Fibroblast of pulmonary artery (primary cell): ENCODE results near the gene C3orf22.

Source experiments
- DNase-seq: peaks from one replicate; pipeline ENCODE4 v3.0.0-alpha.2; 2010; ENCODE audit warnings: low read depth
- H3K4me3 ChIP-seq: replicated peaks from 2 replicates; pipeline ENCODE4 v1.5.1; 2011; ENCODE audit warnings: low read depth, mild to moderate bottlenecking, control low read depth, low read length, moderate library complexity
- CTCF ChIP-seq: IDR thresholded peaks from 2 replicates; pipeline ENCODE4 v1.5.1; 2011; ENCODE audit warnings: mild to moderate bottlenecking, control low read depth, low read length, inconsistent platforms; ENCODE audit errors: missing control alignments

Gene C3orf22

GRCh38 chr3:126521122-126521891 lies 37.4 kb downstream of the C3orf22 start:
- H3K4me3 ChIP-seq: no peak overlapping the region
- no peak for TF ChIP-seq CTCF
- DNase-seq: no peak

DNA sequence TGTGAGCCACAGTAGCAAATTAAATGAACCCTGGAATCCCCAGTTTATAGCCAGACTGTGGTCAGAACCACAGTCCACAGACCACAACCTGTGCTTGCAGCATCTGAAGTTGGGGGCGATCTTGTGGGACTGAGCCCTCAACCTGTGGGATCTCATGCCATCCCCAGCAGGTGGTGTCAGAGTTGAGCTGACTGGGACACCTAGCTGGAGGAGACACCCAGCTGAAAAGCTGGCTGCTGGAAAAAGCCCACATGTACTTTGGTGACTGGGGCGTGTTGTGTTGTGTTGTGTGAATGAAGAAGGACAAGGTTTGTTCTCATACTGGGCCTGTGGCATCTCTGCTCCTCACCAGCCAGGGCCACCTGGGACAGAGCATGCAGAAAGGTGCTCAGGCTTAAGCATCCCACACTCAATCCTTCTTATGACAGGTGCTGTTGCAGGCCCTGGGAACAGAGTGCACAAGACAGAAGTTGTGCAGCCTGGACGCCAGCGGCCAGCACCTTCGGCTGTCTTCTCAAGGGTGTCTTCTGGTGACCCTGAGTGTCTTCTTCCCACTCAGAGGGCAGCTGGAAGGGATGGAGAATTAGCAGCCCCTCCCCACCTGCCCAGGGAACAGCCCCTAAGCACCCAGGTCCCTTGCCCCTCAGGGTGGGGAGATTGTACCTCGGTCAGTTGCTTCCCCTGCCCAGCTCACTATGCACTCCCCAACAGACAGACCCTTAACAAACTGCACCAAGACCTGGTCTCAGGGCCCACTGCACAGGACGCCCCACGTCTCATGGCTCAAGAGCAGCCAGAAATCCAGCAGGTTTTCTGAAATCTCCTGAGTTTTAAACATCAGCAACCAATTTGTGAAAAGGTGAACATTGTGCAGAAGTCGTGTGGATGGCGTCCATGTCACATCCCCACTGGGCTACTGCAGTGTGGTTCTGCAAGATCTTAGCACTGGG lies 39.0 kb downstream of the C3orf22 start:
- no peak overlapping the region for H3K4me3 ChIP-seq
- no peak for TF ChIP-seq CTCF
- DNase-seq: no peak

GRCh38 chr3:126518779-126519177 lies 40.0 kb downstream of the C3orf22 start:
- TF ChIP-seq CTCF: no peak
- no peak overlapping the region for H3K4me3 ChIP-seq
- no peak for DNase-seq

DNA sequence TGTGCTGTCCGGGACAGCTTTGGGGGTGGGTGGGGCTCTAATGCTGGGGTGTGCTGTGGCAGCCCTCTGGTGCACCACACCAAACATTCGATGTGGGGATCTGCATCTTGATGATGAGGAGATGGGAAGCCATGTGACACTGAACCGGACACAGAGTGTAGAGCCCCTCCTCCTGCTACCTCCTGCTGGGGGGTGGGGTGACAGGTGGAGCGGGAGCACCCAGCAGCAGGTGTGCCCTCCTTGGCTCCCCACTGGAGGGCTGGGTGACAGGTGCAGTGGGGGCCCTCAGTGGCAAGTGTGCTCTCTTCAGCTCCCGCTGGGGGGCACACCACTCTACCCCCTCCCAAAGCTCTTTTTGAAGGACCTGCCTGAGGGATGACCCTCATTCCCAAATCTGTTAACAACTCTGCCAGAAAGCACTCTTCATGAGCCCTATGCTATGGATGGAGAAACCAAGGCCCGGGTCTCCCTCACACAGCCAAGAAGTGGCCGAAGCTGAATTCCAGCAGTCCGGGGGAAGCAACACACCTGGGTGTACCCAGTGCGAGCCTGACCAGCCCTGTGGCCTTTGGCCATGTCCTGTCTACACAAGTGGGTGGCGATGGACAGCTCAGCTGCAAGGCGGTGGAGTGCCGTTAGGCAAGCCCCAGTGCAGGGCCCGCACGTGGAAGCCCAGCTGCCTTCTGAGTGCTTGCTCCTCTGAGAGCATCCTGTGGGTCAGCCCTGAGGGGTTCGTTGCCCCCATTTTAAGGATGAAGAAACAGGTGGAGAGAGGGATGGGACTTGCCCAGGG lies 40.5 kb downstream of the C3orf22 start:
- H3K4me3 ChIP-seq: no peak overlapping the region
- DNase-seq: no peak
- no peak for TF ChIP-seq CTCF

- no peak within 1 kb of the TSS for H3K4me3 ChIP-seq
- DNase-seq: no peak
- no peak for TF ChIP-seq CTCF
Measured at GRCh38 chr3:126517291-126517951, 41.3 kb downstream of the C3orf22 start, which contains the start of gene UROC1. Gene UROC1 (minus strand): TSS chr3:126517773. CDS start chr3:126517719, 54 bp downstream.

DNA sequence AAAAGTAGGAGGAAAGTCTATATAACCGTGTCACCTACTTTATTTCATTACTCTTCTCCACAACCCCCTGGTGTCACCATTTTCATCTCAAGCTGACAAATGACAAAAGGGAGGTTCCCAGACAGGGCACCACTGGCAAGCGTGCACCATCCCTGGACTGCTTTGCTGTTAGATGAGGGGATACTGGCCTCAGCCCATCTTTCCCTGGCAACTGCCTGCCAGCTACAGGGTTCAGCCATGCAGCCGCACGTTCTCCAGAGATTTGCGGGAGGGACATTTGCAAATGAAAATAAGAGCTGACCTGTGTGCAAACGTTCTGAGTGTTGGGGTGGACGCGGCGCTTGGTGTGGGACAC lies 41.8 kb downstream of the C3orf22 start:
- no peak overlapping the region for H3K4me3 ChIP-seq
- no peak for DNase-seq
- no peak for TF ChIP-seq CTCF
